ENCODE results near the gene USP19.
A peak's percentile ranks its signal among the peaks of the same experiment; 100 is the strongest.

USP19 gene

GRCh38 chr3:49120438-49121131 lies at the start of gene USP19:
TSS of gene USP19 (minus strand) at chr3:49120823. CDS start at chr3:49119145, 1,678 bp downstream.
- peak; percentile 96 for DNase-seq

- DNase-seq, result no peak
Observed at GRCh38 chr3:49166752-49167556, 46.3 kb upstream of the USP19 start.

GRCh38 chr3:49165771-49166751 lies 45.4 kb upstream of the USP19 start, which contains the start of gene CCDC71:
TSS of gene CCDC71 (minus strand) at chr3:49166331. CDS start at chr3:49164208, 2,123 bp downstream.
- peak; percentile 87 for DNase-seq

- no peak for DNase-seq
Observed at GRCh38 chr3:49164983-49165720, 44.5 kb upstream of the USP19 start.

- DNase-seq, result no peak
Observed at GRCh38 chr3:49163609-49164008, 43.0 kb upstream of the USP19 start.

GRCh38 chr3:49162751-49163419 lies 42.3 kb upstream of the USP19 start:
- no peak for DNase-seq

GRCh38 chr3:49161808-49162530 lies 41.3 kb upstream of the USP19 start:
- DNase-seq, result peak; percentile 23

GRCh38 chr3:49161197-49161596 lies 40.6 kb upstream of the USP19 start:
- DNase-seq, result no peak

- DNase-seq, result no peak
Observed at GRCh38 chr3:49158792-49159191, 38.2 kb upstream of the USP19 start.

GRCh38 chr3:49158103-49158709 lies 37.6 kb upstream of the USP19 start:
- DNase-seq, result peak; percentile 71

GRCh38 chr3:49157289-49157688 lies 36.7 kb upstream of the USP19 start:
- no peak for DNase-seq

- DNase-seq, result no peak
Observed at GRCh38 chr3:49153349-49153912, 32.8 kb upstream of the USP19 start.

- DNase-seq, result no peak
Observed at GRCh38 chr3:49151610-49152009, 31.0 kb upstream of the USP19 start.

- DNase-seq, result no peak
Observed at GRCh38 chr3:49148159-49148558, 27.5 kb upstream of the USP19 start.

GRCh38 chr3:49140080-49140479 lies 19.5 kb upstream of the USP19 start:
- no peak for DNase-seq

- DNase-seq, result no peak
Observed at GRCh38 chr3:49135499-49135898, 14.9 kb upstream of the USP19 start.

- no peak for DNase-seq
Observed at GRCh38 chr3:49134471-49135265, 14.0 kb upstream of the USP19 start.

- no peak for DNase-seq
Observed at GRCh38 chr3:49133226-49133951, 12.8 kb upstream of the USP19 start.

All from activated CD4-positive, alpha-beta T cell treated with anti-CD3 and anti-CD28 coated beads, Interleukin-2, Interleukin-6, amounts not matched to agents 100 ng/mL and 50 ng/mL, durations not matched to agents 16 hours and 8 hours (primary cell).